Glomerular endothelial cell (primary cell): ENCODE measurements around the gene VGF. TPM values are rescaled to one million over a fixed set of nuclear protein-coding genes. Genes with fewer than 3 reads are reported as not detected.

Experiments used
- DNase-seq: peaks from one replicate; pipeline ENCODE4 v3.0.0-alpha.2; 2011; ENCODE audit warnings: low read depth, low spot score; ENCODE audit errors: extremely low read depth
- total RNA-seq: library from RNA; depleted of rRNA; stranded (reverse); fragments of >200 nt; gene quantifications from 2 replicates; pipeline ENCODE4 v1.2.3, GENCODE V29; 2015

VGF gene
- total RNA-seq, 1 donor from 2014 or later: not detected

- DNase-seq: no peak
Observed at GRCh38 chr7:101166909-101167644, 1.7 kb upstream of the VGF start.

- DNase-seq: no peak
Observed at GRCh38 chr7:101166648-101166908, 1.2 kb upstream of the VGF start.

- no peak for DNase-seq
Observed at GRCh38 chr7:101165958-101166647, 734 bp upstream of the VGF start.

GRCh38 chr7:101164071-101164840, 1.1 kb downstream of the VGF start:
- no peak for DNase-seq

GRCh38 chr7:101163279-101164070, 1.9 kb downstream of the VGF start:
- no peak for DNase-seq

GRCh38 chr7:101162551-101163278, 2.7 kb downstream of the VGF start:
- no peak for DNase-seq

- DNase-seq: no peak
Observed at GRCh38 chr7:101161692-101162471, 3.5 kb downstream of the VGF start.

GRCh38 chr7:101160910-101161309, 4.5 kb downstream of the VGF start:
- no peak for DNase-seq

- no peak for DNase-seq
Observed at GRCh38 chr7:101159696-101160674, 5.4 kb downstream of the VGF start.

- no peak for DNase-seq
Observed at GRCh38 chr7:101156866-101157589, 8.3 kb downstream of the VGF start.

GRCh38 chr7:101156277-101156676, 9.1 kb downstream of the VGF start:
- DNase-seq: no peak

- no peak for DNase-seq
Observed at GRCh38 chr7:101155303-101155702, 10.1 kb downstream of the VGF start.

GRCh38 chr7:101154693-101155102, 10.7 kb downstream of the VGF start:
- DNase-seq: no peak

GRCh38 chr7:101153969-101154692, 11.2 kb downstream of the VGF start, which contains the start of gene AP1S1:
Gene AP1S1, plus strand, starts transcription at chr7:101154476. Its CDS starts 39 bp downstream, at chr7:101154515.
- DNase-seq: no peak

- no peak for DNase-seq
Observed at GRCh38 chr7:101151908-101152651, 13.3 kb downstream of the VGF start.

GRCh38 chr7:101140746-101141382, 24.5 kb downstream of the VGF start:
- DNase-seq: no peak
